HG02870 (cell line): ENCODE measurements around the gene ACSBG1.

Source experiments
- ATAC-seq: cut with Tn5 transposase; IDR thresholded peaks from one replicate; pipeline ENCODE4 v1.9.1; 2021; ENCODE audit warnings: mild to moderate bottlenecking, moderate library complexity; ENCODE audit not compliant: unreplicated experiment

Gene ACSBG1

GRCh38 chr15:78222745-78223395 is 11.5 kb downstream of the ACSBG1 start:
- no peak for ATAC-seq

- no peak for ATAC-seq
Observed at GRCh38 chr15:78220713-78221112, 13.7 kb downstream of the ACSBG1 start.

- no peak for ATAC-seq
Observed at GRCh38 chr15:78216276-78217104, 17.9 kb downstream of the ACSBG1 start.

GRCh38 chr15:78213956-78214355 is 20.4 kb downstream of the ACSBG1 start:
- ATAC-seq: no peak

- ATAC-seq: no peak
Observed at GRCh38 chr15:78213425-78213750, 21.0 kb downstream of the ACSBG1 start.

- ATAC-seq: no peak
Observed at GRCh38 chr15:78212546-78213424, 21.6 kb downstream of the ACSBG1 start.

- no peak for ATAC-seq
Observed at GRCh38 chr15:78212008-78212407, 22.4 kb downstream of the ACSBG1 start.

- no peak for ATAC-seq
Observed at GRCh38 chr15:78211189-78211921, 23.0 kb downstream of the ACSBG1 start.

GRCh38 chr15:78210349-78210717 is 24.0 kb downstream of the ACSBG1 start:
- ATAC-seq: no peak

GRCh38 chr15:78209646-78210348 is 24.6 kb downstream of the ACSBG1 start:
- no peak for ATAC-seq

GRCh38 chr15:78208887-78209645 is 25.3 kb downstream of the ACSBG1 start:
- no peak for ATAC-seq

- ATAC-seq: no peak
Observed at GRCh38 chr15:78208341-78208844, 26.0 kb downstream of the ACSBG1 start.

- ATAC-seq: no peak
Observed at GRCh38 chr15:78207641-78208340, 26.6 kb downstream of the ACSBG1 start.

GRCh38 chr15:78207110-78207458 is 27.3 kb downstream of the ACSBG1 start:
- no peak for ATAC-seq

GRCh38 chr15:78206326-78207109 is 27.8 kb downstream of the ACSBG1 start:
- ATAC-seq: no peak

GRCh38 chr15:78205856-78206255 is 28.5 kb downstream of the ACSBG1 start:
- no peak for ATAC-seq

- no peak for ATAC-seq
Observed at GRCh38 chr15:78205337-78205736, 29.0 kb downstream of the ACSBG1 start.
